Measurements from ENCODE around the gene C22orf42.

C22orf42 gene

GRCh38 chr22:32132126-32132525 is 27.0 kb downstream of the C22orf42 start:
- TF ChIP-seq GATA2 (IDR thresholded peaks at IDR 0.05; ENCODE audit: low read depth, low read length) (no peak), GATA3 (IDR thresholded peaks at IDR 0.05; ENCODE audit: low read depth, low read length) (no peak)

GRCh38 chr22:32130464-32130863 is 28.6 kb downstream of the C22orf42 start:
- no peak for TF ChIP-seq GATA3 (IDR thresholded peaks at IDR 0.05; ENCODE audit: low read depth, low read length)
- TF ChIP-seq GATA2 (IDR thresholded peaks at IDR 0.05; ENCODE audit: low read depth, low read length): no peak

- TF ChIP-seq GATA3 (IDR thresholded peaks at IDR 0.05; ENCODE audit: low read depth, low read length) (no peak), GATA2 (IDR thresholded peaks at IDR 0.05; ENCODE audit: low read depth, low read length) (no peak)
Observed at GRCh38 chr22:32127904-32128303, 31.2 kb downstream of the C22orf42 start.

GRCh38 chr22:32123657-32124056 is 35.4 kb downstream of the C22orf42 start:
- no peak for TF ChIP-seq GATA2 (IDR thresholded peaks at IDR 0.05; ENCODE audit: low read depth, low read length)
- no peak for TF ChIP-seq GATA3 (IDR thresholded peaks at IDR 0.05; ENCODE audit: low read depth, low read length)

- TF ChIP-seq GATA2 (IDR thresholded peaks at IDR 0.05; ENCODE audit: low read depth, low read length) (no peak), GATA3 (IDR thresholded peaks at IDR 0.05; ENCODE audit: low read depth, low read length) (no peak)
Observed at GRCh38 chr22:32122899-32123298, 36.2 kb downstream of the C22orf42 start.

GRCh38 chr22:32120603-32121002 is 38.5 kb downstream of the C22orf42 start:
- TF ChIP-seq GATA2 (IDR thresholded peaks at IDR 0.05; ENCODE audit: low read depth, low read length) (no peak), GATA3 (IDR thresholded peaks at IDR 0.05; ENCODE audit: low read depth, low read length) (no peak)

- TF ChIP-seq GATA2 (IDR thresholded peaks at IDR 0.05; ENCODE audit: low read depth, low read length): no peak
- TF ChIP-seq GATA3 (IDR thresholded peaks at IDR 0.05; ENCODE audit: low read depth, low read length): no peak
Observed at GRCh38 chr22:32119568-32120235, 39.4 kb downstream of the C22orf42 start.

- TF ChIP-seq GATA2 (IDR thresholded peaks at IDR 0.05; ENCODE audit: low read depth, low read length) (no peak), GATA3 (IDR thresholded peaks at IDR 0.05; ENCODE audit: low read depth, low read length) (no peak)
Observed at GRCh38 chr22:32112380-32112779, 46.7 kb downstream of the C22orf42 start.

- TF ChIP-seq GATA2 (IDR thresholded peaks at IDR 0.05; ENCODE audit: low read depth, low read length) (no peak), GATA3 (IDR thresholded peaks at IDR 0.05; ENCODE audit: low read depth, low read length) (no peak)
Observed at GRCh38 chr22:32106930-32107329, 52.2 kb downstream of the C22orf42 start.

- TF ChIP-seq GATA2 (IDR thresholded peaks at IDR 0.05; ENCODE audit: low read depth, low read length) (no peak), GATA3 (IDR thresholded peaks at IDR 0.05; ENCODE audit: low read depth, low read length) (no peak)
Observed at GRCh38 chr22:32103658-32104315, 55.3 kb downstream of the C22orf42 start.

- no peak for TF ChIP-seq GATA2 (IDR thresholded peaks at IDR 0.05; ENCODE audit: low read depth, low read length)
- no peak for TF ChIP-seq GATA3 (IDR thresholded peaks at IDR 0.05; ENCODE audit: low read depth, low read length)
Observed at GRCh38 chr22:32100711-32101110, 58.4 kb downstream of the C22orf42 start.
